Measurements from ENCODE around the gene PAX8.

- TF ChIP-seq, protein P1, sequence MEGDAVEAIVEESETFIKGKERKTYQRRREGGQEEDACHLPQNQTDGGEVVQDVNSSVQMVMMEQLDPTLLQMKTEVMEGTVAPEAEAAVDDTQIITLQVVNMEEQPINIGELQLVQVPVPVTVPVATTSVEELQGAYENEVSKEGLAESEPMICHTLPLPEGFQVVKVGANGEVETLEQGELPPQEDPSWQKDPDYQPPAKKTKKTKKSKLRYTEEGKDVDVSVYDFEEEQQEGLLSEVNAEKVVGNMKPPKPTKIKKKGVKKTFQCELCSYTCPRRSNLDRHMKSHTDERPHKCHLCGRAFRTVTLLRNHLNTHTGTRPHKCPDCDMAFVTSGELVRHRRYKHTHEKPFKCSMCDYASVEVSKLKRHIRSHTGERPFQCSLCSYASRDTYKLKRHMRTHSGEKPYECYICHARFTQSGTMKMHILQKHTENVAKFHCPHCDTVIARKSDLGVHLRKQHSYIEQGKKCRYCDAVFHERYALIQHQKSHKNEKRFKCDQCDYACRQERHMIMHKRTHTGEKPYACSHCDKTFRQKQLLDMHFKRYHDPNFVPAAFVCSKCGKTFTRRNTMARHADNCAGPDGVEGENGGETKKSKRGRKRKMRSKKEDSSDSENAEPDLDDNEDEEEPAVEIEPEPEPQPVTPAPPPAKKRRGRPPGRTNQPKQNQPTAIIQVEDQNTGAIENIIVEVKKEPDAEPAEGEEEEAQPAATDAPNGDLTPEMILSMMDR (IDR thresholded peaks at IDR 0.05) = peak; percentile 69 to 87
- TF ChIP-seq POLR2A (IDR thresholded peaks at IDR 0.05) (no peak), EP300 (IDR thresholded peaks at IDR 0.05) (no peak), POLR2AphosphoS5 (IDR thresholded peaks at IDR 0.05) (no peak)
Measured at GRCh38 chr2:113248997-113249770, 29.5 kb downstream of the PAX8 start.

Data from suprapubic skin (tissue), 4 donors.